ENCODE measurements around the gene ARID3A. TPM values are rescaled to one million over a fixed set of nuclear protein-coding genes. Genes with fewer than 3 reads are reported as not detected.

Gene ARID3A
- total RNA-seq, 4 donors from 2014 or later, result 1.8 to 9.9 (median 7.8) TPM

DNA sequence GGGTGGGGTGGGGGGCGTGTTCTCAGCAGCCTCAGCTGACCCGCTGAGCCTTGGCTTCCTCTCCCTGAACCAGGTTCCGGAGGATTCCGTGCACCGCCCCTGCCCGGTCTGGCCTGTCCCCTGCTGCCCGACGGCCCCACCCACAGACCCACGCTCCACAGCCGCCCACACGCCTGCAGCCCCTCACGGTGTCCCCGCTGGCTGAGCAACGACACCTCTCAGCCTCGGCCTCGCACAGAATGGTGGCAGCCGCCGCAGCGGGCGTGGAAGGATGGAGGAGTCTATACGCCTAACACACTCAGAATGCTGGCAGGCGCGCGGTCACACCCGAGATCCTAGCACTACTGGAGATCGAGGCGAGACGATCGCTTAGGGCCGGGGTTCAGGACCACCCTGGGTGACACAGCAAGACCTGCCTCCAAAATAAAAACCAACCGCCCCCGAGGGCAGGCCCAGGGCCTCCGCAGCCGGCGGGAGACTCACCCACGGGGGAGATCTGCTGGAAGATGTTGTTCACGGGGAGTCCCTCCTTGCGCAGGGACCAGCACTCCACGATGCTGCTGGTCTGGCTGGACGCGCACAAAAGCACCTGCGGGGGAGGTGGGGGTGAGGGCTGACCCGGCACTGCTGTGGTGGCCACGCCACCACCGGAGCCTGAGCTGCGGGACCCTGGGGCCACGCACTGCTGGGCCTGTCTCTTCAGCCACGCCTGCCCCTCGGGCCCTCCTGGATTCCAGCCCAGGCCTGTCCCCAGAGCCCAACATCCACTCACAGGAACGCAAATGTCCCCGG lies 41.2 kb upstream of the ARID3A start:
- H3K4me3 ChIP-seq, result no peak overlapping the region
- in situ Hi-C loops (cut with MboI; ENCODE audit: low sequenced_read_pairs in 4 of 4) (no loop called here), intact Hi-C loops (cut with DNase I; ENCODE audit: low total_unique reads) (no loop called here)
- peaks cover 0 to 77% of the 10 kb centered on the region in 2 donors for H3K36me3 ChIP-seq
- no peaks in the 10 kb centered on the region for H3K27me3 ChIP-seq
- H3K9me3 ChIP-seq, result no peaks in the 10 kb centered on the region
- no peak for TF ChIP-seq POLR2A (IDR thresholded peaks at IDR 0.05)
- no peak for TF ChIP-seq CTCF (IDR thresholded peaks at IDR 0.05 in 4 of 5, conservative IDR thresholded peaks at IDR 0.05 in 1 of 5)
- H3K4me1 ChIP-seq, result no peaks in the 10 kb centered on the region
- no peak overlapping the region for H3K27ac ChIP-seq
- no peak for DNase-seq
- ATAC-seq, result no peak

GRCh38 chr19:885536-886224 lies 40.2 kb upstream of the ARID3A start:
- Histone ChIP-seq H3K36me3 (peaks cover 0 to 74% of the 10 kb centered on the region in 2 donors), H3K27ac (no peak overlapping the region), H3K9me3 (no peaks in the 10 kb centered on the region), H3K4me1 (no peaks in the 10 kb centered on the region), H3K4me3 (no peak overlapping the region), H3K27me3 (no peaks in the 10 kb centered on the region)
- intact Hi-C loops (cut with DNase I; ENCODE audit: low total_unique reads) (no loop called here), in situ Hi-C loops (cut with MboI; ENCODE audit: low sequenced_read_pairs in 4 of 4) (no loop called here)
- ATAC-seq (no peak), DNase-seq (no peak)
- TF ChIP-seq POLR2A (IDR thresholded peaks at IDR 0.05), result no peak
- TF ChIP-seq CTCF (IDR thresholded peaks at IDR 0.05 in 4 of 5, conservative IDR thresholded peaks at IDR 0.05 in 1 of 5), result no peak

- in situ Hi-C loops (cut with MboI; ENCODE audit: low sequenced_read_pairs in 4 of 4) (no loop called here), intact Hi-C loops (cut with DNase I; ENCODE audit: low total_unique reads) (no loop called here)
- TF ChIP-seq CTCF (IDR thresholded peaks at IDR 0.05 in 4 of 5, conservative IDR thresholded peaks at IDR 0.05 in 1 of 5) (no peak), POLR2A (IDR thresholded peaks at IDR 0.05) (no peak)
- DNase-seq (no peak), ATAC-seq (no peak)
- H3K27me3 ChIP-seq, result no peaks in the 10 kb centered on the region
- peaks cover 0 to 60% of the 10 kb centered on the region in 2 donors for H3K36me3 ChIP-seq
- H3K9me3 ChIP-seq, result no peaks in the 10 kb centered on the region
- H3K27ac ChIP-seq, result no peak overlapping the region
- peaks cover 0 to 4% of the 10 kb centered on the region in 2 donors for H3K4me1 ChIP-seq
- H3K4me3 ChIP-seq, result no peak overlapping the region
These were observed 38.8 kb upstream of the ARID3A start for GRCh38 chr19:887072-887471.

DNA sequence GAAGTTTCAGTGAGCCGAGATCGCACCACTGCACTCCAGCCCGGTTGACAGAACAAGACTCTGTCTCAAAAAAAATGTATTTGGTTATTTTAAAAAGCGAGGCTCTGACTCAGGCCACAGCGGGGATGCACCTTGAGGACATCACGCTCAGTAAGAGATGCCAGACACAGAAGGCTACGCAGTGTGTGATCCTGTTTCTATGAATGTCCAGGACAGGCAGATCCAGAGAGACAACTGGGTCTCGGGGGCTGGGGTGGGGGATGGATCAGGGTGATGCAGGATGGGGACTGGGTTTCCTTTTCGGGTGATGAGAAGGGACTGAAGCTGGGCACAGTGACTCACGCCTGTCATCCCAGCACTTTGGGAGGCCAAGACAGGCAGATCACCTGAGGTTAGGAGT lies 38.2 kb upstream of the ARID3A start:
- in situ Hi-C loops (cut with MboI; ENCODE audit: low sequenced_read_pairs in 4 of 4), result no loop called here
- no peak overlapping the region for H3K27ac ChIP-seq
- no peak for DNase-seq
- no peaks in the 10 kb centered on the region for H3K27me3 ChIP-seq
- ATAC-seq, result no peak
- H3K4me1 ChIP-seq, result peaks cover 0 to 9% of the 10 kb centered on the region in 2 donors
- intact Hi-C loops (cut with DNase I; ENCODE audit: low total_unique reads), result no loop called here
- TF ChIP-seq CTCF (IDR thresholded peaks at IDR 0.05 in 4 of 5, conservative IDR thresholded peaks at IDR 0.05 in 1 of 5) (no peak), POLR2A (IDR thresholded peaks at IDR 0.05) (no peak)
- H3K36me3 ChIP-seq, result peaks cover 0 to 55% of the 10 kb centered on the region in 2 donors
- H3K9me3 ChIP-seq, result no peaks in the 10 kb centered on the region
- no peak overlapping the region for H3K4me3 ChIP-seq

Data from gastrocnemius medialis (tissue), 4 donors.